C4-2B (cell line): ENCODE results near the gene COL6A2.

Experiments used
- H3K27ac ChIP-seq: fragments of 450-650 bp; 2 replicates; pipeline ENCODE4 v1.5.1; 2017
- CTCF ChIP-seq: fragments of 450-650 bp; conservative IDR thresholded peaks from 2 replicates; pipeline ENCODE4 v1.5.1; 2017; ENCODE audit warnings: mild to moderate bottlenecking
- ZFX ChIP-seq: fragments of 450-650 bp; IDR thresholded peaks from 2 replicates; pipeline ENCODE4 v1.6.1; 2017

Gene COL6A2

GRCh38 chr21:46124083-46124925 is 26.4 kb downstream of the COL6A2 start:
- TF ChIP-seq CTCF (no peak), ZFX (no peak)
- H3K27ac ChIP-seq: no peak overlapping the region

- no peak for TF ChIP-seq ZFX
- TF ChIP-seq CTCF: no peak
- no peak overlapping the region for H3K27ac ChIP-seq
Measured at GRCh38 chr21:46124926-46125845, 27.3 kb downstream of the COL6A2 start.

GRCh38 chr21:46125846-46126301 is 28.0 kb downstream of the COL6A2 start:
- H3K27ac ChIP-seq: no peak overlapping the region
- TF ChIP-seq ZFX (no peak), CTCF (no peak)

GRCh38 chr21:46126309-46127238 is 28.7 kb downstream of the COL6A2 start:
- TF ChIP-seq CTCF (no peak), ZFX (no peak)
- no peak overlapping the region for H3K27ac ChIP-seq

GRCh38 chr21:46127239-46128105 is 29.6 kb downstream of the COL6A2 start:
- no peak overlapping the region for H3K27ac ChIP-seq
- TF ChIP-seq ZFX (no peak), CTCF (no peak)
